Measurements from ENCODE around the gene EMILIN3.

Gene EMILIN3

GRCh38 chr20:41362748-41363140, 3.9 kb downstream of the EMILIN3 start:
- TF ChIP-seq CTCF (IDR thresholded peaks at IDR 0.05; ENCODE audit: extremely low read depth, missing control alignments): no peak
- DNase-seq (ENCODE audit: low spot score): no peak

- DNase-seq (ENCODE audit: low spot score): no peak
- TF ChIP-seq CTCF (IDR thresholded peaks at IDR 0.05; ENCODE audit: extremely low read depth, missing control alignments): no peak
Measured at GRCh38 chr20:41361757-41362747, 4.6 kb downstream of the EMILIN3 start.

GRCh38 chr20:41360831-41361756, 5.5 kb downstream of the EMILIN3 start:
- no peak for TF ChIP-seq CTCF (IDR thresholded peaks at IDR 0.05; ENCODE audit: extremely low read depth, missing control alignments)
- no peak for DNase-seq (ENCODE audit: low spot score)

- TF ChIP-seq CTCF (IDR thresholded peaks at IDR 0.05; ENCODE audit: extremely low read depth, missing control alignments): no peak
- DNase-seq (ENCODE audit: low spot score): no peak
Measured at GRCh38 chr20:41359541-41360011, 7.0 kb downstream of the EMILIN3 start.

GRCh38 chr20:41358717-41359116, 7.9 kb downstream of the EMILIN3 start:
- DNase-seq (ENCODE audit: low spot score): no peak
- no peak for TF ChIP-seq CTCF (IDR thresholded peaks at IDR 0.05; ENCODE audit: extremely low read depth, missing control alignments)

- no peak for DNase-seq (ENCODE audit: low spot score)
Measured at GRCh38 chr20:41358230-41358629, 8.4 kb downstream of the EMILIN3 start.

More at GRCh38 chr20:41358230-41358629, 8.4 kb downstream of the EMILIN3 start:
- TF ChIP-seq CTCF (IDR thresholded peaks at IDR 0.05; ENCODE audit: extremely low read depth, missing control alignments): no peak
